HAP-1 (cell line): Measurements from ENCODE around the gene FUOM.
"Not testable (repeated sequence)": the region's sequence is repeated elsewhere in the genome, so short reads cannot be mapped to it uniquely, and the experiment has no call there.

ENCODE experiments used
- DNase-seq, 2 experiments: peaks; one replicate each; pipeline ENCODE4 v3.0.0-alpha.2; 2016 to 2020; ENCODE audit warnings: low spot score in 2 of 2
- H3K27me3 ChIP-seq: fragments of 250-450 bp; sonication (Bioruptor Pico); 2 replicates; pipeline ENCODE4 v1.5.1; 2020; ENCODE audit warnings: low read depth, mild to moderate bottlenecking, moderate library complexity
- H3K36me3 ChIP-seq: fragments of 250-450 bp; sonication (Bioruptor Pico); replicated peaks from 2 replicates; pipeline ENCODE4 v1.5.1; 2020; ENCODE audit warnings: mild to moderate bottlenecking
- H3K4me1 ChIP-seq: fragments of 250-450 bp; sonication (Bioruptor Pico); 2 replicates; pipeline ENCODE4 v1.5.1; 2020; ENCODE audit warnings: mild to moderate bottlenecking
- H3K4me3 ChIP-seq: fragments of 250-450 bp; sonication (Bioruptor Pico); 2 replicates; pipeline ENCODE4 v1.5.1; 2020; ENCODE audit warnings: mild to moderate bottlenecking, moderate library complexity
- H3K9me3 ChIP-seq: fragments of 250-450 bp; sonication (Bioruptor Pico); 2 replicates; pipeline ENCODE4 v1.5.1; 2020; ENCODE audit warnings: mild to moderate bottlenecking, moderate library complexity
- in situ Hi-C: fragments of 300-500 bp; cut with MboI; formaldehyde crosslinking; loops from 3 replicates; pipeline ENCODE4 v1.14.3; 2020; ENCODE audit warnings: low sequenced_read_pairs, inconsistent platforms, mixed read lengths

The FUOM gene

GRCh38 chr10:133332936-133333699, 24.7 kb downstream of the FUOM start:
- H3K9me3 ChIP-seq = no peaks in the 10 kb centered on the region
- no peak overlapping the region for H3K4me3 ChIP-seq
- no peak for DNase-seq
- H3K27me3 ChIP-seq = peaks cover 49% of the 10 kb centered on the region
- H3K36me3 ChIP-seq = no peaks in the 10 kb centered on the region
- in situ Hi-C loops = no loop called here
- H3K4me1 ChIP-seq = peaks cover 2% of the 10 kb centered on the region; the same call in 1 of the 2 replicates

GRCh38 chr10:133329491-133330202, 28.2 kb downstream of the FUOM start:
- in situ Hi-C loops = no loop called here
- peak; percentile 83 to 93 for DNase-seq
- Histone ChIP-seq H3K9me3 (no peaks in the 10 kb centered on the region), H3K27me3 (peaks cover 21% of the 10 kb centered on the region), H3K4me3 (no peak overlapping the region), H3K4me1 (peaks cover 2% of the 10 kb centered on the region; the same call in 1 of the 2 replicates), H3K36me3 (no peaks in the 10 kb centered on the region)

DNA sequence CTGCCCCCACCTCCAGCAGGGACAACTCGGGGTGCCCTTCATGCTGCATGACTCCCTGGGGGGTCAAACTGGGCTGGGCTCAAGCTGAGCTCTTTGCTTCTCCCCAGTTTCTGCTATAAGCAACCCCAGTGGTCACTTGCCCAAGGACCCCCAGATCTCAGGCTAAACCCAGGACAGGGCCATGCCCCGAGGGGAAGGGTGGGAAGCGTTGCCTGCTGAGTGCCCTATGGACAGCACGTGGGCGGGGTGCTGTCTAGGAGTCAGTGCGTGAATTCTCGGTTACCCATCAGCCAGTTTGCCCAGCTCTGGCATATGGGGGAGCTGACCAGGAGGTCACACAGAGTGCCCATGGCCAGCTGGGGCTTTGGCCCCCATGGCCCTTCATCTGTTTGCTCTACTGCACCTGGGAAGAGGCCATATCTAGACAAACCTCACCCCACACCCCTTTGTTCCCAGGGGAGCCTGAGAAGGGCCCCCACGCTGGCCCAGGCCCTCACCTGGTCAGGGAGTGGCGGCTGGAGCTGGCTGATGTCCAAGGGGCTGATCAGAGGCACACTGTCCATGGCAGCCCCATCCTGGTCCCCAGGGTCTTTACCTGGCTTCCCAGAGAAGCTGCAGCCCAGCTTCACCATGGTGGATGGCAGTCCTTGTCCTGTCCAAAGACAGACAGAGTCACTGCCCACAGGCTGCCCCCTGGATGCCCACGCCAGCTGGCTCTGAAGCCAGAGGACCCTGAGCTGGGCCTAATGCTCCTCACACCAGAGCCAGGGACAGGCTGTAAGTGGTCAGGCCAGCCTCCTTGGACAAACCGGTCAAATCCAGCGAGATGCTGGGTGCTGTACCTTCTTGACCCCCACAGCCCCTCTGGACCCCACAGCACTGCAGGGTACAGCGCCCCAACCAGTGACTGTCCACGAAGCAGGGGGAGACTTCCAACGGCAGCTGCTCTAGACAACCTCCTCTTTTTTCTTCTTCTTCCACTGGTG, 29.2 kb downstream of the FUOM start:
- H3K4me3 ChIP-seq = no peak overlapping the region
- H3K27me3 ChIP-seq = peaks cover 19% of the 10 kb centered on the region
- in situ Hi-C loops = no loop called here
- H3K4me1 ChIP-seq = peaks cover 4% of the 10 kb centered on the region
- H3K9me3 ChIP-seq = no peaks in the 10 kb centered on the region
- DNase-seq = no peak
- H3K36me3 ChIP-seq = no peaks in the 10 kb centered on the region

- in situ Hi-C loops = no loop called here
- no peak overlapping the region for H3K4me3 ChIP-seq
- DNase-seq = no peak
- no peaks in the 10 kb centered on the region for H3K9me3 ChIP-seq
- H3K4me1 ChIP-seq = peaks cover 4% of the 10 kb centered on the region
- peaks cover 17% of the 10 kb centered on the region for H3K27me3 ChIP-seq
- no peaks in the 10 kb centered on the region for H3K36me3 ChIP-seq
These were observed 30.0 kb downstream of the FUOM start for GRCh38 chr10:133327651-133328357.

- in situ Hi-C loops = no loop called here
- no peak overlapping the region for H3K4me3 ChIP-seq
- DNase-seq = no peak
- H3K27me3 ChIP-seq = peaks cover 11% of the 10 kb centered on the region
- H3K4me1 ChIP-seq = peaks cover 4% of the 10 kb centered on the region
- no peaks in the 10 kb centered on the region for H3K36me3 ChIP-seq
- H3K9me3 ChIP-seq = no peaks in the 10 kb centered on the region
These were observed 30.8 kb downstream of the FUOM start for GRCh38 chr10:133326745-133327650.

- Histone ChIP-seq H3K36me3 (no peaks in the 10 kb centered on the region), H3K27me3 (peaks cover 2% of the 10 kb centered on the region; the same call in 1 of the 2 replicates), H3K4me1 (peaks cover 4% of the 10 kb centered on the region), H3K4me3 (no peak overlapping the region), H3K9me3 (no peaks in the 10 kb centered on the region)
- DNase-seq = no peak
- in situ Hi-C loops = no loop called here
These were observed 31.6 kb downstream of the FUOM start for GRCh38 chr10:133326223-133326551.

GRCh38 chr10:133325440-133326222, 32.2 kb downstream of the FUOM start:
- Histone ChIP-seq H3K9me3 (no peaks in the 10 kb centered on the region), H3K36me3 (no peaks in the 10 kb centered on the region), H3K4me3 (no peak overlapping the region), H3K27me3 (no peaks in the 10 kb centered on the region), H3K4me1 (peaks cover 4% of the 10 kb centered on the region)
- DNase-seq = no peak
- in situ Hi-C loops = no loop called here

DNA sequence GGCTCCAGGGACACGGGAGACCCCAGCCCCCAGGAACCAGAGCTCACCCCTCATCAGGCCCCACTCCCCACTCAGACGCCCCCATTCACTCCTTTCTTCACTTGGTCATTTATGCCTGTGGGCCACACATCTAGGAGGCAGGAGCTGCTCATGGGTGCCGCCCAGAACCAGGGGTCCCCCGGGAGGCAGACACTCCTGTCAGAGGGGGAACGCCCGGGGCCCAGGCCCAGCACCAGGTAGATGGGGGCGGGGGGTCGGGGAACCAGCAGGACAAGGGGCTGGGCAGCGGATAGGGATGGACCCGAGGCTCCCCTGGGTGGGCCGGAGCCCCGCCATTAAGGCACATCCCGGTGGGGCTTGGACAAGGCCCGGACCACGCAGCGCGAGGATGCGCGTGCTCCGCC, 33.0 kb downstream of the FUOM start:
- DNase-seq = no peak
- Histone ChIP-seq H3K9me3 (no peaks in the 10 kb centered on the region), H3K4me3 (no peak overlapping the region), H3K27me3 (no peaks in the 10 kb centered on the region), H3K4me1 (peaks cover 3% of the 10 kb centered on the region), H3K36me3 (no peaks in the 10 kb centered on the region)
- in situ Hi-C loops = no loop called here

- in situ Hi-C loops = no loop called here
- H3K27me3 ChIP-seq = no peaks in the 10 kb centered on the region
- DNase-seq = peak; percentile 46 to 93
These were observed 33.5 kb downstream of the FUOM start for GRCh38 chr10:133324198-133324792.

DNA sequence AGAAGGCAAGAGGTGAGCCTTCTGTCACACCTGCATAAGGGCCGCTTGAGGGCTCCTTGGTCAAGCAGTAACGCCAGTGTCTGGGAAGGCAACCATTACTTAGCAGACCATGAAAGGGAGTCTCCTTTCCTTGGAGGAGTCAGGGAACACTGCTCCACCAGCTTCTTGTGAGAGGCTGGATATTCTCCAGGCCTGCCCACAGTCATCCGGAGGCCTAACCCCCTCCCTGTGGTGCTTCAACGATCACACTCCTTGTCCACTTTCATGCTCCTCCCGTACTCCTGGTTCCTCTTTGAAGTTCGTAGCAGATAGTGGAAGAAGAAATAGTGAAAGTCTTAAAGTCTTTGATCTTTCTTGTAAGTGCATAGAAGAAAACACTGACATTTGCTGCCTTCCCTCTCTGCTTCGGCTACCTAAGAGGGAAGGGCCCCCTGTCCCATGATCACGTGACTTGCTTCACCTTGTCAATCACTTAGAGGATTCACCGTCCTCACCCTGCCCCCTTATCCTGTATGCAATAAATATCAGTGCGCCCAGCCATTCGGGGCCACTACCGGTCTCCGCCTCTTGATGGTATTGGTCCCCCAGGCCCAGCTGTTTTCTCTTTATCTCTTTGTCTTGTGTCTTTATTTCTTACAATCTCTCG, 35.6 kb downstream of the FUOM start:
- H3K27me3 ChIP-seq, in situ Hi-C loops, H3K36me3 ChIP-seq, H3K9me3 ChIP-seq, H3K4me1 ChIP-seq, DNase-seq, H3K4me3 ChIP-seq: not testable (repeated sequence)

More at GRCh38 chr10:133324198-133324792, 33.5 kb downstream of the FUOM start:
- no peaks in the 10 kb centered on the region for H3K36me3 ChIP-seq
- H3K4me1 ChIP-seq = peaks cover 2% of the 10 kb centered on the region; the same call in 1 of the 2 replicates
- peak overlapping the region; percentile 30 for H3K4me3 ChIP-seq
- no peaks in the 10 kb centered on the region for H3K9me3 ChIP-seq

GRCh38 chr10:133320852-133321422, 36.9 kb downstream of the FUOM start:
- in situ Hi-C loops, H3K27me3 ChIP-seq, DNase-seq, H3K9me3 ChIP-seq, H3K4me1 ChIP-seq, H3K36me3 ChIP-seq, H3K4me3 ChIP-seq: not testable (repeated sequence)
